ENCODE data around the gene ITGA4. TPM values are rescaled to one million over a fixed set of nuclear protein-coding genes. Genes with fewer than 3 reads are reported as not detected.

The ITGA4 gene
- total RNA-seq, 4 donors from 2014 or later, result 2.0 to 5.7 (median 3.9) TPM

GRCh38 chr2:181421131-181421458 is 36.1 kb upstream of the ITGA4 start:
- no peak overlapping the region for H3K4me3 ChIP-seq (ENCODE audit: low read depth, poor library complexity, severe bottlenecking)
- TF ChIP-seq, protein P1, sequence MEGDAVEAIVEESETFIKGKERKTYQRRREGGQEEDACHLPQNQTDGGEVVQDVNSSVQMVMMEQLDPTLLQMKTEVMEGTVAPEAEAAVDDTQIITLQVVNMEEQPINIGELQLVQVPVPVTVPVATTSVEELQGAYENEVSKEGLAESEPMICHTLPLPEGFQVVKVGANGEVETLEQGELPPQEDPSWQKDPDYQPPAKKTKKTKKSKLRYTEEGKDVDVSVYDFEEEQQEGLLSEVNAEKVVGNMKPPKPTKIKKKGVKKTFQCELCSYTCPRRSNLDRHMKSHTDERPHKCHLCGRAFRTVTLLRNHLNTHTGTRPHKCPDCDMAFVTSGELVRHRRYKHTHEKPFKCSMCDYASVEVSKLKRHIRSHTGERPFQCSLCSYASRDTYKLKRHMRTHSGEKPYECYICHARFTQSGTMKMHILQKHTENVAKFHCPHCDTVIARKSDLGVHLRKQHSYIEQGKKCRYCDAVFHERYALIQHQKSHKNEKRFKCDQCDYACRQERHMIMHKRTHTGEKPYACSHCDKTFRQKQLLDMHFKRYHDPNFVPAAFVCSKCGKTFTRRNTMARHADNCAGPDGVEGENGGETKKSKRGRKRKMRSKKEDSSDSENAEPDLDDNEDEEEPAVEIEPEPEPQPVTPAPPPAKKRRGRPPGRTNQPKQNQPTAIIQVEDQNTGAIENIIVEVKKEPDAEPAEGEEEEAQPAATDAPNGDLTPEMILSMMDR (IDR thresholded peaks at IDR 0.05), result no peak
- no peak for TF ChIP-seq POLR2A (IDR thresholded peaks at IDR 0.05)
- no peak for DNase-seq (ENCODE audit: low spot score in 2 of 2)
- WGBS, 2 donors, result 72 to 84% methylated on average over 1 of the region's 1 CpG
- intact Hi-C loops (cut with DNase I; ENCODE audit: low total_unique reads), result no loop called here

GRCh38 chr2:181421464-181421863 is 35.7 kb upstream of the ITGA4 start:
- 87 to 92% methylated on average over 2 of the region's 2 CpGs for WGBS, 2 donors
- intact Hi-C loops (cut with DNase I; ENCODE audit: low total_unique reads), result no loop called here
- TF ChIP-seq POLR2A (IDR thresholded peaks at IDR 0.05), result no peak
- TF ChIP-seq, protein P1 (IDR thresholded peaks at IDR 0.05), result no peak
- no peak overlapping the region for H3K4me3 ChIP-seq (ENCODE audit: low read depth, poor library complexity, severe bottlenecking)
- DNase-seq (ENCODE audit: low spot score in 2 of 2), result no peak

DNA sequence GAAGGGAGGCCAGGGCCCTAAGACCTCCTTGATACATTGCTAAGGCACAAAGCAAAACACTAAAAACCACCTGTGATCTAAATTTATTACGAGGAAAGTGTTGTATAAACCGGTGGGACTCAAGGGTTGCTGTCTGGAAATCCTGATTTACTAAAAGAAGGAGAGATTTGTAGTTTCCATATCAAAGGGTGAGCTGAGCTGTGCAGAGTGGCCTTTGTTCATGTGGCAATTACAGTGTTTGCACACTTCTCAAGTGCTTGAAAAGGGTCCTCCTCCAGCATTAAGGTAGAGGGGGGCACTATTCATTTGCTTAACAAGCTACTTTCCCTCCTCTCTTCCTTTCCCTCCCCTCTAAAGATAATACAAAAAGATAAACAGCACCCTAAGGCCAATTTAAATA is 30.5 kb upstream of the ITGA4 start:
- WGBS, 2 donors, result 59 to 60% methylated on average over 2 of the region's 2 CpGs
- intact Hi-C loops (cut with DNase I; ENCODE audit: low total_unique reads), result no loop called here
- TF ChIP-seq, protein P1 (IDR thresholded peaks at IDR 0.05), result no peak
- no peak for TF ChIP-seq POLR2A (IDR thresholded peaks at IDR 0.05)
- H3K4me3 ChIP-seq (ENCODE audit: low read depth, poor library complexity, severe bottlenecking), result no peak overlapping the region
- no peak for DNase-seq (ENCODE audit: low spot score in 2 of 2)

- H3K4me3 ChIP-seq (ENCODE audit: low read depth, poor library complexity, severe bottlenecking), result no peak overlapping the region
- 30 to 42% methylated on average over 3 of the region's 3 CpGs for WGBS, 2 donors
- TF ChIP-seq POLR2A (IDR thresholded peaks at IDR 0.05), result no peak
- TF ChIP-seq, protein P1 (IDR thresholded peaks at IDR 0.05), result no peak
- no peak for DNase-seq (ENCODE audit: low spot score in 2 of 2)
- intact Hi-C loops (cut with DNase I; ENCODE audit: low total_unique reads), result no loop called here
These were observed 26.6 kb upstream of the ITGA4 start for GRCh38 chr2:181430406-181431118.

GRCh38 chr2:181431674-181432073 is 25.5 kb upstream of the ITGA4 start:
- TF ChIP-seq, protein P1 (IDR thresholded peaks at IDR 0.05), result no peak
- no peak for TF ChIP-seq POLR2A (IDR thresholded peaks at IDR 0.05)
- DNase-seq (ENCODE audit: low spot score in 2 of 2), result no peak
- intact Hi-C loops (cut with DNase I; ENCODE audit: low total_unique reads), result no loop called here
- H3K4me3 ChIP-seq (ENCODE audit: low read depth, poor library complexity, severe bottlenecking), result no peak overlapping the region

GRCh38 chr2:181438261-181438660 is 18.9 kb upstream of the ITGA4 start:
- TF ChIP-seq, protein P1 (IDR thresholded peaks at IDR 0.05), result no peak
- TF ChIP-seq POLR2A (IDR thresholded peaks at IDR 0.05), result no peak
- intact Hi-C loops (cut with DNase I; ENCODE audit: low total_unique reads), result loop anchor here (5.0 kb wide), 1 partner anchor 1729 kb away; no protein-coding TSS in a partner anchor
- no peak overlapping the region for H3K4me3 ChIP-seq (ENCODE audit: low read depth, poor library complexity, severe bottlenecking)
- DNase-seq (ENCODE audit: low spot score in 2 of 2), result no peak
- WGBS, 2 donors, result 41 to 48% methylated on average over 1 of the region's 1 CpG

Measured in lower leg skin (tissue), 4 donors.